Cardiac fibroblast (primary cell): ENCODE results near the gene PAQR7.

Source experiments
- DNase-seq, 2 donors: peaks; one replicate each; pipeline versions ENCODE4 v3.0.0 to v3.0.0-alpha.2; 2010; ENCODE audit warnings: low read depth in 2 of 2
- H3K4me3 ChIP-seq, 2 donors: replicated peaks in 1 of 2; 1 replicate in 1 of 2; 2 replicates in 1 of 2; pipeline ENCODE4 v1.5.1; 2011; ENCODE audit warnings: low read depth in 2 of 2, low read length in 2 of 2, mild to moderate bottlenecking in 2 of 2, moderate library complexity in 1 of 2
- TF ChIP-seq, protein P1 (sequence below): IDR thresholded peaks from one replicate; pipeline ENCODE4 v1.5.1; 2011; ENCODE audit warnings: low read depth, mild to moderate bottlenecking, low read length, inconsistent platforms

PAQR7 gene

DNA sequence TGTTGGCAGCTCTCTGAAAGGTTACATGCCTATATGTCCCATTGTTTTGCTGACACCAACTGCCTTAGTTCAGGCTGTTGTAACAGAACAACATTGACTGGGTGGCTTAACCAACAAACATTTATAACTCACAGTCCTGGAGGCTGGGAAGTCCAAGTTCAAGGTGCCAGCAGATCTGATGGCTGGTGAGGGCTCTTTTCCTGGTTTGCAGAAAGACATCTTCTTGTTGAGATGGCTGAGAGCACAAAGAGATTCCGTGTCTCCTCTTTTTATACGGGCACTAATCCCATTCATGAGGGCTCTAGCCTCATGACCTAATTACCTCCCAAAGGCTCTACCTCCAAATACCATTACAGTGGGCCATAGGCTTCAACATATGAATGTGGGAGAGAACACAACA is 41.0 kb upstream of the PAQR7 start:
- no peak for DNase-seq
- H3K4me3 ChIP-seq: no peak overlapping the region
- TF ChIP-seq, protein P1, sequence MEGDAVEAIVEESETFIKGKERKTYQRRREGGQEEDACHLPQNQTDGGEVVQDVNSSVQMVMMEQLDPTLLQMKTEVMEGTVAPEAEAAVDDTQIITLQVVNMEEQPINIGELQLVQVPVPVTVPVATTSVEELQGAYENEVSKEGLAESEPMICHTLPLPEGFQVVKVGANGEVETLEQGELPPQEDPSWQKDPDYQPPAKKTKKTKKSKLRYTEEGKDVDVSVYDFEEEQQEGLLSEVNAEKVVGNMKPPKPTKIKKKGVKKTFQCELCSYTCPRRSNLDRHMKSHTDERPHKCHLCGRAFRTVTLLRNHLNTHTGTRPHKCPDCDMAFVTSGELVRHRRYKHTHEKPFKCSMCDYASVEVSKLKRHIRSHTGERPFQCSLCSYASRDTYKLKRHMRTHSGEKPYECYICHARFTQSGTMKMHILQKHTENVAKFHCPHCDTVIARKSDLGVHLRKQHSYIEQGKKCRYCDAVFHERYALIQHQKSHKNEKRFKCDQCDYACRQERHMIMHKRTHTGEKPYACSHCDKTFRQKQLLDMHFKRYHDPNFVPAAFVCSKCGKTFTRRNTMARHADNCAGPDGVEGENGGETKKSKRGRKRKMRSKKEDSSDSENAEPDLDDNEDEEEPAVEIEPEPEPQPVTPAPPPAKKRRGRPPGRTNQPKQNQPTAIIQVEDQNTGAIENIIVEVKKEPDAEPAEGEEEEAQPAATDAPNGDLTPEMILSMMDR: no peak

DNA sequence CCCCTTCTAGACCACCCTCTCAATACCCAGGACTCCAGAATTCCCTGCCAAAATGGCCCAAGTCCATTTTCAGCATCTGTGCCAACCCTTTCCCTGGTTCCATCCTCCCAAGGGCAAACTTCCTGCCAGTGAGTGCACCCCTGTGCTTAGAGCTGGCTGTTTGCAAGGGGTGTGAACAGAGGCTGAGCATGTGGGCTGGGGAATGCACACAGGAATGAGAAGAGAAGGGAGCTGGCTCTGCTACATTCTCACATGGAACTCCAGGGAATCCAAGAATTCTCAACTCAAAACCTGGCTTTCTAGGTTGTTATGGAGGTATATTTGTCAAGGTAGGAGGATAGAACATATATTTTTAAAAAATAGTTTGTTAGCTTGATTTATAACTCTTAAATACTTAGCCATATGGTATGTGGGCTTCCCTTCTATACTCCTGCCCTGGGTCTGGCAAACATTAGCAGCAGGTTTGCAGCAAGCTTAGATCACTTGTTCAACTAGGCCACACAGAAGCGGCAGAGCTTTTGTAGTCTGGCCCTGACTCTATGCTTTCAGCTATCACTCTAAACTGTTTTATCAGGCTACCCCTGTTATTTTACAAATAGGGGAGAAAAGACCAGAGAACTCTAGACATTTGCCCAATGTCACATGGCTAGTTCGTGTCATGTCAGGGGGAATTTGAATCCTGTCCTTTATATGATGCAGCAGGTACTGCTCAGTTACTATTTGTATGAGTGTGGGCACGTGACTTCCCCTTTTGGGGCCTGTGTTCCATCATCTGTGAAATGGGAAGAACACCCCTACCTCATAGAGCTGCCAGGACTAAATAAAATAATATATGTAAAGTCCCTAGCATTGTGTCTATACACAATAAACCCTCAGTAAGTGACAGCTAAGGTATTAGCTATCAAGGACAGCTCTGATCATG is 38.8 kb upstream of the PAQR7 start:
- H3K4me3 ChIP-seq: no peak overlapping the region
- DNase-seq: peak in 1 of 2 donors; percentile 24
- TF ChIP-seq, protein P1: no peak

DNA sequence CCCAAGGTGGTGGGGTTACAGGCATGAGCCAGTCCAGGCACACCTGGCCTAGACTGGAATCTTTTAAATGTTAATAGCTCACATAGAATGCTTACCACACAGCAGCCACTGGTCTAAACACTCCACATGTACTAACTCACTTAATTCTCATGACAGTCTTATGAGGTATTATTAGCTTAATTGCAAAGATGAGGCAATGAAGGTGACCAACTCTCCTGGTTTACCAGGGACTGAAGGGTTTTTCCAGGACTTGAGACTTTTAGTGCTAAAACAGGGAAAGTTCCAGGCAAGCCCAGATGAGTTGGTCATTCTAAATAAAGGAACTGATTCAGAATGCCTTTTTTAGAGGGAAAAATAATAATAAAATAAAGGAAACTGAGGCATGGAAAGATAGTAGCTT is 37.7 kb upstream of the PAQR7 start:
- DNase-seq: no peak
- TF ChIP-seq, protein P1: no peak

DNA sequence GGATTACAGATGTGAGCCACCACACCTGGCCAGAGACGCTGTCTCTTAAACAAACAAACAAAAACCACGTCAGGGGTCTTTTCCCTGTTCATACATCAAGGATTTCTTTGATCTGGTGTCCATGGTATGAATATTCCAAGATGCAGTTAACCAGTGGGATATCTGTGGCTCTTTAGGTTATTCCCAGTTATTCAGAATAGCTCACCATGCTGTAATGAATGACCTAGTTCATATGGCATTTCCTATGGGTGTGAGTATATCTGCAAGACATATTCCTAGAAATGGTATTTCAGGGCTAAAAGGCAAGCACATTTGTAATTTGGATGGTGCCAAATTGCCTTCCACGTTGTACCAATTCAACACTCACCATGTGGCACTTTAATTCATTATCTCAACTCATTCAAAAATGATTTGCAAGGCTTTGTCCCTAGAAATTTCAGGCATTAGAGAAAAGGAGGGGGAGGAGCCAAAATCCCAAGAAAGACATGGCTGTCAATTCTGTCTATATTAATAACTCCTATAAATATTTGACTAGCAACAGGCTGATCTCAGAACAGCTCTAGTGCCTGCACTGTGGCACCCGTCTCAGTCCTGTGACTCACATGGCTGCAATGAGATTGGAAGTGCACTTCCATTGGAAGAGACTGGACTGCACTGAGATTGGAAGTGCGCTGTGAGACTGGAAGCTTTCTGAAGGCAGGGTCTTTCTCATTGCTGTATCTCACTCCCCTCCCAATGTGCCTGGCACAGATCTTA is 36.7 kb upstream of the PAQR7 start:
- peak; percentile 66 to 85 for DNase-seq
- TF ChIP-seq, protein P1: no peak
- no peak overlapping the region for H3K4me3 ChIP-seq

More for the DNA sequence above, 37.7 kb upstream of the PAQR7 start:
- H3K4me3 ChIP-seq: no peak overlapping the region

DNA sequence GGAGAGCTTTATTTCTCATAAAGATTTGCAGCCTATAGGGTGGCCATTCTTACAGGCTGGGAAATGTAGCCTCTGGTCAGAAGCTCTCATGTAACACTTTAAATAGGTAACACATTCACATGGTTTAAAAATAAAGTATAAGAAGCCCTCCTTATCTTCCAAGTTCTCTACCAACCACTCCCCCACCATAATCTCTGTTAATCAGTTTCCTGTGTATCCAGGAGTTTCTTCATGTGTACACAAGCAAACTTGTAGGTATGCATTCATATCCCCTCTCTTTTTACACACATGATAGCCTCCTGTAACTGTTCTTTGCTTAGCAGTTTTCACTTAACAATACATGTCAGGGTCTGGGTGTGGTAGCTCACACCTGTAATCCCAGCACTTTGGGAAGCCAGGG is 35.7 kb upstream of the PAQR7 start:
- DNase-seq: no peak
- TF ChIP-seq, protein P1: no peak
- H3K4me3 ChIP-seq: no peak overlapping the region

DNA sequence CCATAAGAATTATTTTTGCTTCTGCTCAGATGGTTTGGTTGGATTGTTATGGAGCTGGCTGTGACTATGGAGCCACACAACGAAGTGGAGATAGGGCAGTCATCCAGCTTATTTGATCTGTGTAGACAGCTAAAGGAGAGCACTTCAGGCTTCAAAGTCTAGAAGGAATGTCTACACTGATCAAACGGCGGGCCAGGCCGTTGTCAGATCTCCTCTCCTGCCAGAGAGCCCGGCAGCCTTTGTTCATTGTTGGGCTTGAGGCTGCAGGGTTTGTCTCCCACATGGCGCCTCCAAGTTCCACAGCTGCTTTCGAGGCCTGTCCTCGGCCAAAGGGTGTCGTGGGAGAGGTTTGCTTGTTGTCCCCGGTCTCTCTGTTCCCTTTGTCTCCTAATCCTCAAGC is 33.5 kb upstream of the PAQR7 start:
- TF ChIP-seq, protein P1: no peak
- DNase-seq: no peak
- H3K4me3 ChIP-seq: no peak overlapping the region
